ENCODE measurements around the gene MANSC1.

DNA sequence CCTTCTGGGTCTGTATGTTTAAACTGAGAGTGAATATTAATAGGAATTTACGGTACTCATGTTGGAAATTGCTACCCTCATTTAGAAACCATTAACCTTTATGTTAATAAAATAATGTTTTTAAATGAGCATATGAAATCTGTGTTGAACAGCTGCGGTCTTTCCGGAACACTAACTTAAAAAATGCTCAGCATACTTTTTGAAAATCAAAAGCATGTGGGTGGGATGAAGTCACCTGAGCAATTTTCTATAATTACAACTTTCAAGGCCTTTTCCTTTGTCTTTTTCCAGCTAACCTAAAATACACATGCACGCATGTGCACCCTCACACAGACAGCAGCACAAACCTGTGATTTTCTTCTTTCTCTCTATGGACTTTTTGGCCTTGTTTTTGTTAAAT is 46.7 kb upstream of the MANSC1 start:
- TF ChIP-seq, protein P1, sequence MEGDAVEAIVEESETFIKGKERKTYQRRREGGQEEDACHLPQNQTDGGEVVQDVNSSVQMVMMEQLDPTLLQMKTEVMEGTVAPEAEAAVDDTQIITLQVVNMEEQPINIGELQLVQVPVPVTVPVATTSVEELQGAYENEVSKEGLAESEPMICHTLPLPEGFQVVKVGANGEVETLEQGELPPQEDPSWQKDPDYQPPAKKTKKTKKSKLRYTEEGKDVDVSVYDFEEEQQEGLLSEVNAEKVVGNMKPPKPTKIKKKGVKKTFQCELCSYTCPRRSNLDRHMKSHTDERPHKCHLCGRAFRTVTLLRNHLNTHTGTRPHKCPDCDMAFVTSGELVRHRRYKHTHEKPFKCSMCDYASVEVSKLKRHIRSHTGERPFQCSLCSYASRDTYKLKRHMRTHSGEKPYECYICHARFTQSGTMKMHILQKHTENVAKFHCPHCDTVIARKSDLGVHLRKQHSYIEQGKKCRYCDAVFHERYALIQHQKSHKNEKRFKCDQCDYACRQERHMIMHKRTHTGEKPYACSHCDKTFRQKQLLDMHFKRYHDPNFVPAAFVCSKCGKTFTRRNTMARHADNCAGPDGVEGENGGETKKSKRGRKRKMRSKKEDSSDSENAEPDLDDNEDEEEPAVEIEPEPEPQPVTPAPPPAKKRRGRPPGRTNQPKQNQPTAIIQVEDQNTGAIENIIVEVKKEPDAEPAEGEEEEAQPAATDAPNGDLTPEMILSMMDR (IDR thresholded peaks at IDR 0.05): no peak
- TF ChIP-seq EP300 (IDR thresholded peaks at IDR 0.05) (no peak), POLR2AphosphoS5 (IDR thresholded peaks at IDR 0.05) (no peak), POLR2A (IDR thresholded peaks at IDR 0.05) (no peak)

Data from sigmoid colon (tissue), 4 donors.